A549 (cell line): ENCODE results near the gene DYRK1A. TPM values are rescaled to one million over a fixed set of nuclear protein-coding genes. Genes with fewer than 3 reads are reported as not detected.

Experiments
- ATAC-seq, 2 experiments: fragments of 200-7000 bp in 1 of 2; fragments of >200 bp in 1 of 2; cut with Nextera tagmentation in 1 of 2; cut with Tn5 transposase in 1 of 2; 3 replicates each; pipeline versions ENCODE4 v1.8.0 to v1.9.1; 2018 to 2020; ENCODE audit warnings: mild to moderate bottlenecking in 1 of 2, moderate library complexity in 1 of 2
- CTCF ChIA-PET: fragments of 300-600 bp; sonication (Branson Sonifier 250); formaldehyde crosslinking; extraction: SDS; loops from one replicate; lab custom pipeline; 2021; ENCODE audit warnings: antibody characterized with exemption, inconsistent platforms; lab: Yijun Ruan, JAX
- POLR2A ChIA-PET: fragments of 350-600 bp; formaldehyde crosslinking; extraction: SDS; loops from one replicate; lab custom pipeline; 2021; ENCODE audit warnings: antibody characterized with exemption, inconsistent platforms; lab: Yijun Ruan, JAX
- DNase-seq, 2 experiments: peaks; one replicate each; pipeline versions ENCODE4 v3.0.0 to v3.0.0-alpha.2; 2011 to 2016; ENCODE audit warnings: low read depth in 1 of 2, low spot score in 1 of 2
- FAIRE-seq: peaks from 2 replicates; lab custom pipeline; 2011; peaks lifted over from hg19 to GRCh38; lab: Jason Lieb, UNC
- H3K27ac ChIP-seq, 2 experiments: fragments of >200 bp; sonication (Bioruptor Twin); formaldehyde crosslinking; 3 replicates each; pipeline ENCODE4 v1.5.1; 2016 to 2017
- H3K4me1 ChIP-seq: fragments of >200 bp; sonication (Bioruptor Twin); formaldehyde crosslinking; 3 replicates; pipeline ENCODE4 v1.6.1; 2016
- H3K4me2 ChIP-seq: fragments of >200 bp; sonication (Bioruptor Twin); formaldehyde crosslinking; 3 replicates; pipeline ENCODE4 v1.6.1; 2016
- H3K4me3 ChIP-seq: fragments of >200 bp; sonication (Bioruptor Twin); formaldehyde crosslinking; 3 replicates; pipeline ENCODE4 v1.5.1; 2016
- H3K9me3 ChIP-seq: fragments of >200 bp; sonication (Bioruptor Twin); formaldehyde crosslinking; 3 replicates; pipeline ENCODE4 v1.6.1; 2016
- BCL3 ChIP-seq: fragments of >200 bp; sonication (Bioruptor Twin); formaldehyde crosslinking; IDR thresholded peaks from 3 replicates; pipeline ENCODE4 v1.6.1; 2016
- CBX2 ChIP-seq: fragments of 200-600 bp; sonication (generic); IDR thresholded peaks from 2 replicates; pipeline ENCODE4 v1.6.1; 2016; ENCODE audit warnings: low read depth, mild to moderate bottlenecking, borderline replicate concordance
- CBX8 ChIP-seq: fragments of 200-600 bp; sonication (generic); IDR thresholded peaks from 2 replicates; pipeline ENCODE4 v1.6.1; 2016
- CEBPB ChIP-seq, 2 experiments: fragments of >200 bp in 1 of 2; sonication (Bioruptor Twin) in 1 of 2; formaldehyde crosslinking in 1 of 2; IDR thresholded peaks; 2 replicates each; pipeline ENCODE4 v1.6.1; 2012 to 2016
- CTCF ChIP-seq: fragments of >200 bp; sonication (Bioruptor Twin); formaldehyde crosslinking; IDR thresholded peaks from 3 replicates; pipeline ENCODE4 v1.5.1; 2016
- EHF ChIP-seq: fragments of 250-450 bp; sonication (Bioruptor Pico); IDR thresholded peaks from 2 replicates; pipeline ENCODE4 v1.5.0; 2020; ENCODE audit warnings: mild to moderate bottlenecking
- EP300 ChIP-seq, 2 experiments: fragments of >200 bp; sonication (Bioruptor Twin); formaldehyde crosslinking; IDR thresholded peaks; 2 replicates in 1 of 2; 3 replicates in 1 of 2; pipeline ENCODE4 v1.6.1; 2016 to 2017
- ESRRA ChIP-seq: fragments of 150-350 bp; IDR thresholded peaks from 2 replicates; pipeline ENCODE4 v1.6.1; 2014; ENCODE audit warnings: mild to moderate bottlenecking, low read length, borderline replicate concordance
- FOSB ChIP-seq: fragments of 250-450 bp; sonication (Bioruptor Pico); IDR thresholded peaks from 2 replicates; pipeline ENCODE4 v1.5.0; 2020; ENCODE audit warnings: mild to moderate bottlenecking, moderate library complexity
- FOSL2 ChIP-seq, 2 experiments: fragments of 450-650 bp in 1 of 2; fragments of >200 bp in 1 of 2; sonication (Bioruptor Twin) in 1 of 2; formaldehyde crosslinking; IDR thresholded peaks; 2 replicates each; pipeline versions ENCODE4 v1.5.0 to v1.6.1; 2016 to 2020; ENCODE audit warnings: mild to moderate bottlenecking in 1 of 2, moderate library complexity in 1 of 2
- HES2 ChIP-seq: fragments of >200 bp; sonication (Bioruptor Twin); formaldehyde crosslinking; IDR thresholded peaks from 2 replicates; pipeline ENCODE4 v1.6.1; 2016
- HEYL ChIP-seq: fragments of 250-450 bp; sonication (Bioruptor Pico); IDR thresholded peaks from 2 replicates; pipeline ENCODE4 v1.8.0; 2021; ENCODE audit warnings: mild to moderate bottlenecking, moderate library complexity
- JUN ChIP-seq, 2 experiments: fragments of >200 bp; sonication (Bioruptor Twin); formaldehyde crosslinking; IDR thresholded peaks; 2 replicates in 1 of 2; 3 replicates in 1 of 2; pipeline ENCODE4 v1.6.1; 2016 to 2017
- JUNB ChIP-seq: fragments of >200 bp; sonication (Bioruptor Twin); formaldehyde crosslinking; IDR thresholded peaks from 2 replicates; pipeline ENCODE4 v1.6.1; 2016
- KDM5A ChIP-seq: fragments of 200-600 bp; sonication (generic); IDR thresholded peaks from 2 replicates; pipeline ENCODE4 v1.6.1; 2016; ENCODE audit warnings: antibody characterized with exemption, mild to moderate bottlenecking
- MAFK ChIP-seq: fragments of 450-650 bp; IDR thresholded peaks from 2 replicates; pipeline ENCODE4 v1.6.1; 2014; ENCODE audit not compliant: partially characterized antibody
- NFE2L2 ChIP-seq: fragments of 150-350 bp; conservative IDR thresholded peaks from 2 replicates; pipeline ENCODE4 v1.6.1; 2014; ENCODE audit warnings: low read length
- NPAS2 ChIP-seq: fragments of 250-450 bp; sonication (Bioruptor Pico); IDR thresholded peaks from 2 replicates; pipeline ENCODE4 v1.8.0; 2022; ENCODE audit warnings: mild to moderate bottlenecking, moderate library complexity, borderline replicate concordance
- PBX3 ChIP-seq: IDR thresholded peaks from 2 replicates; pipeline ENCODE4 v1.6.1; 2012
- RFX5 ChIP-seq: fragments of 450-650 bp; IDR thresholded peaks from 2 replicates; pipeline ENCODE4 v1.7.1; 2014; ENCODE audit warnings: antibody characterized with exemption, mild to moderate bottlenecking, moderate library complexity
- SREBF2 ChIP-seq: fragments of 450-650 bp; IDR thresholded peaks from 2 replicates; pipeline ENCODE4 v1.6.1; 2014; ENCODE audit warnings: mild to moderate bottlenecking, moderate library complexity
- TFCP2L1 ChIP-seq: fragments of 250-450 bp; sonication (Bioruptor Pico); IDR thresholded peaks from 2 replicates; pipeline ENCODE4 v1.5.0; 2021; ENCODE audit warnings: mild to moderate bottlenecking
- TP53 ChIP-seq: fragments of 250-450 bp; sonication (Bioruptor Pico); IDR thresholded peaks from 2 replicates; pipeline ENCODE4 v1.5.0; 2021; ENCODE audit warnings: mild to moderate bottlenecking, moderate library complexity
- USF2 ChIP-seq: fragments of 450-650 bp; IDR thresholded peaks from 2 replicates; pipeline ENCODE4 v1.6.1; 2014; ENCODE audit warnings: antibody characterized with exemption
- ZC3H11A ChIP-seq: fragments of 450-650 bp; IDR thresholded peaks from 2 replicates; pipeline ENCODE4 v1.6.1; 2014; ENCODE audit warnings: antibody characterized with exemption, mild to moderate bottlenecking
- WGBS: methylation state at CpG from one replicate; pipeline ENCODE4 v1.1.6; 2017; ENCODE audit errors: missing lambda C conversion rate; 5-methylcytosine and 5-hydroxymethylcytosine counted together
- polyA plus RNA-seq, 4 experiments: library from polyadenylated mRNA; depleted of rRNA in 3 of 4; stranded (reverse); fragments of >200 nt; fragmentation: RNase III in 1 of 4; extraction: RNeasy Plus Mini Kit Qiagen cat#74134 plus additional on column Dnase treatment in 1 of 4; gene quantifications; 2 replicates in 3 of 4; 3 replicates in 1 of 4; pipeline ENCODE4 v1.2.3, GENCODE V29; 2011 to 2017

The DYRK1A gene
- polyA plus RNA-seq, 2 of the 4 experiments (the other 2 are of a cell fraction) = 12.7 to 29.4 TPM

- 93% methylated on average over 12 of the region's 12 CpGs for WGBS
Measured at GRCh38 chr21:37505963-37506362, 139.4 kb downstream of the DYRK1A start.

GRCh38 chr21:37507716-37508115 is 141.1 kb downstream of the DYRK1A start:
- ATAC-seq (no peak), FAIRE-seq (no peak), DNase-seq (no peak)
- CTCF ChIA-PET = no interaction called here
- TF ChIP-seq PBX3 (no peak), SREBF2 (no peak), BCL3 (no peak), ESRRA (no peak), CBX2 (no peak), USF2 (no peak), EHF (CRISPR knock-in tag) (no peak), NFE2L2 (no peak), NPAS2 (CRISPR knock-in tag) (no peak), JUNB (no peak), CTCF (no peak)
- Histone ChIP-seq H3K4me2 (no peak overlapping the region), H3K9me3 (no peaks in the 10 kb centered on the region), H3K4me1 (peaks cover 5% of the 10 kb centered on the region; the same call in 2 of the 3 replicates), H3K4me3 (no peak overlapping the region), H3K27ac (no peak overlapping the region)
- 97% methylated on average over 3 of the region's 3 CpGs for WGBS
- POLR2A ChIA-PET = no interaction called here

More at GRCh38 chr21:37505963-37506362, 139.4 kb downstream of the DYRK1A start:
- Histone ChIP-seq H3K4me3 (no peak overlapping the region), H3K9me3 (no peaks in the 10 kb centered on the region), H3K27ac (no peak overlapping the region), H3K4me1 (peaks cover 5% of the 10 kb centered on the region; the same call in 2 of the 3 replicates), H3K4me2 (no peak overlapping the region)
- TF ChIP-seq FOSB (CRISPR knock-in tag) (no peak), ZC3H11A (no peak), CEBPB (IDR thresholded peaks at IDR 0.05) (no peak), EP300 (IDR thresholded peaks at IDR 0.05) (no peak), BCL3 (no peak), HES2 (no peak), HEYL (no peak), CBX8 (no peak), FOSL2 (IDR thresholded peaks at IDR 0.05) (no peak), FOSL2 (CRISPR knock-in tag; IDR thresholded peaks at IDR 0.05) (no peak), RFX5 (no peak), TP53 (CRISPR knock-in tag) (no peak), KDM5A (no peak), JUN (IDR thresholded peaks at IDR 0.05) (no peak), MAFK (no peak), TFCP2L1 (no peak)
- DNase-seq = no peak
- ATAC-seq = no peak
- ChIA-PET CTCF (no interaction called here), POLR2A (no interaction called here)
- no peak for FAIRE-seq
